OCI-M2 (cell line): Measurements from ENCODE around the gene SMARCA2.

Source experiments
- DNase-seq: peaks from one replicate; lab custom pipeline; 2025; ENCODE audit not compliant: unreplicated experiment; lab: John Stamatoyannopoulos, UW

SMARCA2 gene

DNA sequence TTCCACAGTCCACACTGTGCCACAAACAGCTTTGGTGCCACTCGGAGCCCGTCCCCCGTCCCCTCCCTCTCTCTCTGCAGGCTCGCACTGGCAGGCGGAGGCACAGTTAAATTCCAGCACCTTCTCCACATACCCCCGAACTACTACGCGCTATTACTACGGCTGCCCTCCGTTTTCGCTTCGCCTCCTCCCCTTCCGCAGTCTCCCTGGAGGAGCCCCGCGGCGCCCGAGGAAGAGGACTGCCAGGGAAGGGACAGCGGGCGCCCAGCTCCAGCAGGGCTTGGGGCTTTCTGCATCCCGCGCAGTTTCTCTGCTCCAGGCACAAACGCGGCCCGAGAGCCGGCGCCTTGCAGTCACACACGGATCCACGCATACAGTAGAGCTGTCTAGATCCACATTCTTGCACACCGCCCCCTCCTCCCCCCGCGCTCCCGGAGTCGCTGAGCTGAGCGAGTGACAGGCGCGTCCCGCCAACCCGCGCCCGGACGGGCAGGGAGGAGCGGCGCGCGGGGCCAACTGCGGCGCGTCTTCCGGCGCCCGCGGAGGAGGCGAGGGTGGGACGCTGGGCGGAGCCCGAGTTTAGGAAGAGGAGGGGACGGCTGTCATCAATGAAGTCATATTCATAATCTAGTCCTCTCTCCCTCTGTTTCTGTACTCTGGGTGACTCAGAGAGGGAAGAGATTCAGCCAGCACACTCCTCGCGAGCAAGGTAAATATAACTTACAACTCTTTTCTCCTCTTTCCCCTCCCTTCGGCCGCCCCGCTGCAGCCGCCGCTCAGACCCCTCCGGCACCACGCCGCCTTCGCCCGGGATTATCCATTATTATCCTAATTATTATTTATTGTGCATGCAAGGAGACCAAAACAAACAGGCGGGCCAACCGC is at the start of gene SMARCA2:
Gene SMARCA2 (plus strand): TSS at position 652 of the 885 bp plus-strand sequence. CDS start 13,676 bp downstream, outside the sequence.
- no peak for DNase-seq

- no peak for DNase-seq
Measured at GRCh38 chr9:1966725-1967366, 48.3 kb upstream of the SMARCA2 start.

DNA sequence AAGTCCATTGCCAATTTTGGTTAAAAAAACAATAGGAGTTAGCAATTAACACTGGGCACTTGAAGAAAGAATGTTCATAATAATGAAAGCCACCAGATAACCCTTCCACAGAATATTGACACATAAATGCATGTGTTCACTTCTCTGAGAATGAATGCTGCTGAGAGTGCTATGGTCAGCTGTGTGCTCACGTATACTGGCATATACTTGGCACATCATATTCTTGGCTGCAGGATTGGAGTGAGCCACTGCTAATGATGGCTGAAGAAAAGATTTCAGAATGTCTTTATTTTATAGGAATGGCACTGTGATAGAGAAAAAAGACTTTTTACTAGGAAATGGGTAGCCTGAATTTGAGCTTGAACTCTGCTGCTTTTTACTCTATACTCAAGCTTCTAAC is 46.0 kb upstream of the SMARCA2 start:
- DNase-seq, result no peak

GRCh38 chr9:1969898-1970297 is 45.2 kb upstream of the SMARCA2 start:
- no peak for DNase-seq

- no peak for DNase-seq
Measured at GRCh38 chr9:1972672-1973071, 42.5 kb upstream of the SMARCA2 start.

GRCh38 chr9:1977026-1977425 is 38.1 kb upstream of the SMARCA2 start:
- DNase-seq, result no peak

DNA sequence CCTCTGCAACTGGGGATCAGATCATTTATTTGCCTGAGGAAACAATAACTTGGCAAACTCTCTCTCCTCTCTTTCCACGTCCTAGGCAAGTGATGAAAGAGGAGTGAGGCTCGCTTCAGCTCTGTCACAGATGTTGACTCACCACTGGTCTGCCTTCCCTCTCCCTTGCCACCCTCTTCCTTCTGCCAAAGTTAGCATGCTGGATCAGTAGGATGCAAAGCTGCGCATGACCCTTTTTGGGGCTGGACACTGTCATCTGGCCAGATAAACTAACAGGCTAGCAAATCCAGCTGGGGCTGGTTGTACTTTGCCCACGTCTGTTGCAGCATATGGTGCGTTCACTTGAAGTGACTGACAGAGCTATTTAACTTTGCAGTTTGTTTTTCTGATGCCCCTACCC is 36.2 kb upstream of the SMARCA2 start:
- no peak for DNase-seq

GRCh38 chr9:1979741-1980367 is 35.3 kb upstream of the SMARCA2 start:
- DNase-seq, result no peak

GRCh38 chr9:1980387-1980786 is 34.8 kb upstream of the SMARCA2 start:
- no peak for DNase-seq

DNA sequence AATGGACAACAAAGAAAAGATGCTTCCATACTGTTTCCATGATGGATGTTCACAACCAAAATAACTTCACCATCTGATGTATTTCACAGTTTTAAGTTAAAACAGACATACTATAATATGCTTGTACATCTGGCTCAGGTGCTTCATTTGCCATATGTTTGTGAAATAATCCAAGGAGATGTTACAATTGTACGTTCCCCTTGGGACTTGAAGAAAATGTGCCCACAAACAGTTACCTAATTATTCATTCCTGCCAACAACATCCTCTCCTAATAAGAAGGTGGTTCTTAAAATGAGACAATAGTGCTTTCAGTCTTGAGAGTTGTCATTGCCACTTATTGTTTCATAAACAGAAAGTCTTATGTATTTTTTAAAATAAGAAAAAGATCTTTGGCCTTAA is 33.1 kb upstream of the SMARCA2 start:
- DNase-seq, result no peak

DNA sequence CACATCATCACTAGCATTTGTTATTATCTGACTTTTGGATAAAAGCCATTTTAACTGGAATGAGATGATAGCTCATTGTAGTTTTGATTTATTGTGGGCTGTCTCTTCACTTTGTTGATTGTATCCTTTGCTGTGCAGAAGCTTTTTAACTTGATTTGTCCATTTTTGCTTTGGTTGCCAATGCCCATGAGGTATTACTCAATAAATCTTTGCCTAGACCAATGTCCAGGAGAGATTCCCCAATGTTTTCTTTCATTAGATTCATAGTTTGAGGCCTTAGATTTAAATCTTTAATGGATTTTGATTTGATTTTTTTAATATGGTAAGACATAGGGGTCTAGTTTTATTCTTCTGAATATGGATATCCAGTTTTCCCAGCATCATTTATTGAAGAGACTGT is 28.8 kb upstream of the SMARCA2 start:
- no peak for DNase-seq

DNA sequence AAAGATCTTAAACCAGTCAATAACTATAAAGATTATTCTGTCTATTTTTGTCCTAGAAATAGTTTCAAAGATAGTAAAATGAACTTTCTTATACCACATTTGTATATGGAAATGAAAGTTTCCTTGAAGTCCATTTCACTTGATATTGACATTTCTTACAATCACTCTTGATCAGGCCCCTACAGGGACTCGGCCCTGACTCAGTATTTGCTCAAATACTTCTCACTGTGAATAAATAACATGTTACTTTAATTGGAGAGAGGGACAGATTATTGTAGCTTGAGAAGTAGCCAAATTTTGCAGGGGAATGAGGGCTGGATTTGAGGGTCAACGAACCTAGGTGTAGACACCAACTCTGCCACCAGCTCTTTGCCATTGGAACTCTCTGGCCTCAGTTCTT is 25.6 kb upstream of the SMARCA2 start:
- no peak for DNase-seq

DNA sequence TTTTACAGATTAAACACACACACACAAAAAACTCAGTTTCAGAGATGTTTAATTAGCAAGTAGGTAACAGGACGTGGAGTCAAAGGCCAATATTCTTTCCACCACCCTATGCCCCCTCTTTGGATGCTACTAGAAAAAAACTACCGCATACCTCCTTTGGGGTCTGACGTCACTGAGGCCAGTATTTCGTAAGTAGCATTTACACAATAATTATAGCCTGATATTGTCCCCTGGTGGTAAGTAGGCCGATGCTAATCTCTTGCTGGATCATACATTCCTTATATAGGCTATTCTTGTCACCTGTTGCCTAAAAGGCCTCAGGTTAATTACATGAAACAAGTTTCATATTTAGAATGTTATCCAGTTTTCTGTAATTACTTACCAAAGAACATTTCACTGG is 21.0 kb upstream of the SMARCA2 start:
- no peak for DNase-seq

DNA sequence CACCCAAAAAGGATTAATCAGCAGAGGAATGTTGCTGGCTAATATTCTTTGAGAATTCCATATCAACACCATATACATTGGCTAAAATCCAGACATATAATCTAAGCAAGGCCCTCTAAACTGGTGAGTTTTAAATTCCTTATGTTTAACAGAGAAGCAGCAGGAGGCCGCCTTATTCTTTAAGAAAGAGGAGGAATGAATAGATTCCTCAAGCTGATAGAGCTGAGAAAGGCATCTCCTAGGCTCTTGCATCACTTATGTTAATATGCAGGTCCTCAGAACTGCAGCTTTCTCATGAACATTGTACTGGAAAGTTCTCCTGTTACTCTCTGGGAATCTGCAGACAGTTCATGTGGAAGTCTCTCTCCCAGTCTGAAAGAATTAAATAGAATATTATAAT is 20.1 kb upstream of the SMARCA2 start:
- no peak for DNase-seq

DNA sequence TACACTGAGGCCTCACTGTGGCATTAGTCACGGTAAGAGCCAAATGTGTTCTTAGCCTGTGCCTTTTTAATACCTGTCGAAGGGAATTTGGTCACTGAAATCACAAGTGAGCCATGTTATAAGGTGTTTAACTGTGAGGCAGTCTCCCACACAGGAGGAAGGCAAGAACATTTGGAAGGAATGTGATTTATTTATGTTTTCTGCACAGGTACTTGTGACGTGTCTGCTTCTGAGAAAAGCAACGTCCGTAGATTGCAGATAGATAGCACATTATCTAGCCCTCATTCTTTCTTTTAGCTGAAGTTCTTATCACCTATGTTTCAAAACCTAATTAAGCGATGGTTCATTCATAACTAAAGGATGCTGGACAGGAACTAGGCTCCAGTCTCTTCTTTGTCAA is 19.0 kb upstream of the SMARCA2 start:
- DNase-seq, result no peak

DNA sequence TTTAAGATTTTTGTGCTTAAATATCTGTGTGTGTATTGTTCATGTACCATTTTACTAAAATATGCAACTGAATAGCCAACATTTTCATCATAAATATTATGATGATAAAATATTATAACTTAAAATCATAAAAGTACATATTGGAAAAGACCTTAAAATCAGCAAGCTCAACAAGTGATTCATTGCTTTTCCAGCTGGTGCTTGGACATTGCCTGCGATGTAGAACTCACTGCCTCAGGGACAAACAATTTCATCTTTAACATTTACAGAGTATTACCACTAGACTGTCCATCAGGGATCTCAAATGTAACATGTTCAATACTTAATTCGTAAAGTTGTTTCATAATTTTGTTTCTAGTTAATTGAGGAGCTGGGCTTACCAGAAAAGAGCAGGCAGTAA is 17.5 kb upstream of the SMARCA2 start:
- no peak for DNase-seq

- DNase-seq, result no peak
Measured at GRCh38 chr9:1998111-1998510, 17.0 kb upstream of the SMARCA2 start.

DNA sequence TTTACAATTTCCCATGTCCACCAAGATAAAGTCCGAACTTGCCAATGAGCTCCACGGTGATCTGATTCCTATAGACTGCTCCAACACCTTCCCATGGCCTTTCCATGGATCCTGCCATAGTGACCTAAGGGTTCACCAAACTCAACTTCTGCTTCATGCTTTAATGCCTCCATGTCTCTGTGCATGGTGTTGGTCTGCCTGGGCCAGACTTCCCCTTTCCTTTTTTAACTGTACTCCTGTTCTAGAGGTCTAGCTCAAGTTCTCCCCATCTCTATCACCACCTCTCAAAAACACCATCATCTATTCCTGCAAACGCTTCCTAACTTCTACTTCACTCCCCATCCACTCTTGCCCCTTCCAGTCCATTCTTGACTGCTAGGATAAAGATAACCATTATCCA is 14.8 kb upstream of the SMARCA2 start:
- no peak for DNase-seq

DNA sequence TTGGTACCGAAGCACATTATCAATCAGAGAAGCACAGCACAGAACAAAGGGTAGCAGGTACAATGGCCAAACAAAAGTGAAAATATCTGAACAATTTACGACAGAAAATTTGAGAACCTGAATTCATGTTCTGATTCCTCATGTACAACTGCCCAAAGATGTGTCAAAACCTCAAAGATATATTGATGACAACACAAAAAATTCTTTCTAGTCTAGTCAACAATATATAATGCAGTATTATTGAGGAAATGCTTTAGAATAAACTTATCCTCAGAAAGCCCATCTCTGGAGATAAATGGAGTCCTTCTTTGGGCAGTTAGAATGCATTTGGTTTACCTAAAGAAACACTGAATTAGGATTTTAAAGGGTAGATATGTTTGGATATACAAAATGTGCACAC is 6.8 kb upstream of the SMARCA2 start:
- no peak for DNase-seq

DNA sequence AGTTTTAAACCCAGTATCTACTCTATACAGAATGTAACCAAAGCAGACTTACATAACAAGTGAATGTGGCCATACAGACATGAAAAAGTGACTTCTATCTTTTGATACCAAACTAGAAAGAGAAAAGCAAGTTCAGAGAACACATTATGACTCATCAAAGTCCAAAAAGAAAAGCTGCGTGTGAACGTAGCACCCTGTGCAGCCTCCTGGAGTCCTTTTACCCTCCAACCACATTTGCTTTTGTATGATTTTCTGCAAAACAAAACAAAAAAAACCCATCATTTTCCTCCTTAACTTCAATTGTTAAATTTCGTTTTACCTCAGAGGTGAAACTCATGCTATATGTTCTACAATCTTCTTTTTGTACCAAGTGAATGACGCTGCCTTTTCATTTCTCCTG is 2.8 kb upstream of the SMARCA2 start:
- no peak for DNase-seq

GRCh38 chr9:2013743-2014475 is 1.2 kb upstream of the SMARCA2 start:
- no peak for DNase-seq
